HG02943 (cell line): ENCODE data around the gene FARS2.

ENCODE experiments used
- ATAC-seq: cut with Tn5 transposase; IDR thresholded peaks from one replicate; pipeline ENCODE4 v1.9.1; 2021; ENCODE audit warnings: mild to moderate bottlenecking, low read depth, moderate library complexity; ENCODE audit not compliant: unreplicated experiment

FARS2 gene

GRCh38 chr6:5260661-5261544, at the start of gene FARS2, which contains the start of gene LYRM4:
Gene FARS2 (plus strand): TSS chr6:5261513.
Gene LYRM4 (minus strand): TSS chr6:5260950. CDS start chr6:5260733, 217 bp downstream.
- peak; percentile 79 for ATAC-seq

- no peak for ATAC-seq
These were observed 47.5 kb upstream of the FARS2 start for GRCh38 chr6:5213836-5214235.

- ATAC-seq = no peak
These were observed 46.7 kb upstream of the FARS2 start for GRCh38 chr6:5214570-5215052.

GRCh38 chr6:5215159-5215558, 46.2 kb upstream of the FARS2 start:
- no peak for ATAC-seq

GRCh38 chr6:5215799-5216198, 45.5 kb upstream of the FARS2 start:
- no peak for ATAC-seq

GRCh38 chr6:5217356-5217755, 44.0 kb upstream of the FARS2 start:
- ATAC-seq = no peak

GRCh38 chr6:5219011-5219691, 42.2 kb upstream of the FARS2 start:
- ATAC-seq = no peak

GRCh38 chr6:5220443-5220842, 40.9 kb upstream of the FARS2 start:
- no peak for ATAC-seq

- no peak for ATAC-seq
These were observed 38.0 kb upstream of the FARS2 start for GRCh38 chr6:5223309-5223708.

- ATAC-seq = no peak
These were observed 32.0 kb upstream of the FARS2 start for GRCh38 chr6:5229356-5229755.

- no peak for ATAC-seq
These were observed 31.2 kb upstream of the FARS2 start for GRCh38 chr6:5230081-5230480.

GRCh38 chr6:5231289-5231688, 30.0 kb upstream of the FARS2 start:
- ATAC-seq = no peak

- no peak for ATAC-seq
These were observed 26.4 kb upstream of the FARS2 start for GRCh38 chr6:5234874-5235273.

- ATAC-seq = no peak
These were observed 25.5 kb upstream of the FARS2 start for GRCh38 chr6:5235830-5236229.

GRCh38 chr6:5237805-5238204, 23.5 kb upstream of the FARS2 start:
- no peak for ATAC-seq

GRCh38 chr6:5238336-5238735, 23.0 kb upstream of the FARS2 start:
- no peak for ATAC-seq

GRCh38 chr6:5241252-5241651, 20.1 kb upstream of the FARS2 start:
- no peak for ATAC-seq

GRCh38 chr6:5243069-5243468, 18.2 kb upstream of the FARS2 start:
- ATAC-seq = no peak

GRCh38 chr6:5246141-5247097, 14.9 kb upstream of the FARS2 start:
- no peak for ATAC-seq

- no peak for ATAC-seq
These were observed 14.1 kb upstream of the FARS2 start for GRCh38 chr6:5247201-5247600.
